Measurements from ENCODE around the gene U2AF2.
A peak's percentile ranks its signal among the peaks of the same experiment; 100 is the strongest.

Gene U2AF2

DNA sequence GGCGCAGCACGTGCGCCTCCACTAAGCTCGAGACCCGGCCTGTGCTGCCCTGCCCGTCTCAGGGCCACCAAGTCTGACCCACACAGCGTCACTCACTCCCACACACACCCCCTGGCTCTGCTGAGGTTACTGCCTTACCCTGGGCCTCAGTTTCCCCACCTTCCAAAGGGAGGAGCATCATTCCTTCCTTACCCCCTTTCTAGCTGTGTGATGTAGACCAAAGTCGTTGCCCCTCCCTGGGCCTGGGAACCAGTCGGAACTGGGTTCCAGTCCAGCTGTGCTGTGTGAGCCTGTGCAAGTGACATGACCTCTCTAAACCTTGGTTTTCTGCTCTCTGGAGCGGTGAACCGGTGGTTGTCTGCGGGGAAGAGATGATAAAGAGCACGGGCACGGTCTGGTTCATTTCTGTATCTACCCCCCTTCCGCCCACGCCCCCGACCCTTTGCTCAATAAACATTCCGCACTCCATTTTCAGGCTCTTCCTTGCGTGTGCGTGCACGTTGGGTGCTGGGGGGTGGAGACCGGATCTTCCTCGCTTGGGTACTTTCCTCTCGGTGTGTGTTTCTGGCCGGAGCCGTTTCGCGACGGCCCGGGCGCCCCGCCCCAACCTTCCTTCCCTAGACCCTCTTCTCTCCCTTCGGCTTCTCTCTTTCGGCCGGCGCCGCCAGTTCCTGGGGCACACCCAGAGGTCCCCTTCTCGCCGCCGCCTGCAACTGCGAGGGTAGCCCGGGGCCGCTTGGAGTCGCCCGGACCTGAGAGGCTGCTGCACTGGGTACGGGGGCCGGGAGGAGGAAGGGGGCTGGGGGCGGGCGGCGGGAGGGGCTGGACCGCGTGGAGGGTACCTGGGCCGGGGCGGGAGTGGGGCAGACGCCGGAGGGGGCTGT, 11.6 kb upstream of the U2AF2 start, which contains the start of gene ZNF581:
Gene ZNF581, plus strand, starts transcription at position 647 of the 884 bp plus-strand sequence. CDS start 923 bp downstream, outside the sequence.
- H3K36me3 ChIP-seq (ENCODE audit: insufficient read depth, low read length): peaks cover 26% of the 10 kb centered on the region
- no peak within 1 kb of the TSS for H2AFZ ChIP-seq (ENCODE audit: low read length)
- TF ChIP-seq EZH2 (IDR thresholded peaks at IDR 0.05; ENCODE audit: borderline replicate concordance, low read length) (no peak), CTCF (IDR thresholded peaks at IDR 0.05; ENCODE audit: low read length) (no peak)
- H3K4me1 ChIP-seq (ENCODE audit: insufficient read depth, low read length, severe bottlenecking): peaks cover 60% of the 10 kb centered on the region
- peak within 1 kb of the TSS; percentile 94 for H3K27ac ChIP-seq (ENCODE audit: low read depth, low read length, poor library complexity, severe bottlenecking)
- H3K9ac ChIP-seq (ENCODE audit: low read length): peak within 1 kb of the TSS; percentile 96
- peak within 1 kb of the TSS; percentile 87 for H3K4me2 ChIP-seq (ENCODE audit: low read length)
- peaks cover 10% of the 10 kb centered on the region for H3K79me2 ChIP-seq (ENCODE audit: insufficient read depth, low read length)
- no peaks in the 10 kb centered on the region for H3K9me3 ChIP-seq (ENCODE audit: low read length)
- peak within 1 kb of the TSS; percentile 89 for H3K4me3 ChIP-seq (ENCODE audit: low read depth, low read length, poor library complexity, severe bottlenecking)
- peaks cover 9% of the 10 kb centered on the region; the same call in 1 of the 2 replicates for H3F3A ChIP-seq (ENCODE audit: insufficient read depth, low read length)
- no peaks in the 10 kb centered on the region for H3K27me3 ChIP-seq (ENCODE audit: insufficient read depth, low read length)
- no peaks in the 10 kb centered on the region for H4K20me1 ChIP-seq (ENCODE audit: insufficient read depth, low read length)
- H3K9me2 ChIP-seq (ENCODE audit: low read depth, low read length): no peaks in the 10 kb centered on the region

- peaks cover 9% of the 10 kb centered on the region; the same call in 1 of the 2 replicates for H3F3A ChIP-seq (ENCODE audit: insufficient read depth, low read length)
- peaks cover 10% of the 10 kb centered on the region for H3K79me2 ChIP-seq (ENCODE audit: insufficient read depth, low read length)
- no peak overlapping the region for H2AFZ ChIP-seq (ENCODE audit: low read length)
- H3K27me3 ChIP-seq (ENCODE audit: insufficient read depth, low read length): no peaks in the 10 kb centered on the region
- no peaks in the 10 kb centered on the region for H3K9me3 ChIP-seq (ENCODE audit: low read length)
- peak overlapping the region; percentile 96 for H3K9ac ChIP-seq (ENCODE audit: low read length)
- H4K20me1 ChIP-seq (ENCODE audit: insufficient read depth, low read length): no peaks in the 10 kb centered on the region
- H3K27ac ChIP-seq (ENCODE audit: low read depth, low read length, poor library complexity, severe bottlenecking): peak overlapping the region; percentile 94
- peak overlapping the region; percentile 89 for H3K4me3 ChIP-seq (ENCODE audit: low read depth, low read length, poor library complexity, severe bottlenecking)
- peaks cover 26% of the 10 kb centered on the region for H3K36me3 ChIP-seq (ENCODE audit: insufficient read depth, low read length)
- TF ChIP-seq EZH2 (IDR thresholded peaks at IDR 0.05; ENCODE audit: borderline replicate concordance, low read length): no peak
- H3K4me2 ChIP-seq (ENCODE audit: low read length): peak overlapping the region; percentile 87
- H3K4me1 ChIP-seq (ENCODE audit: insufficient read depth, low read length, severe bottlenecking): peaks cover 65% of the 10 kb centered on the region
- H3K9me2 ChIP-seq (ENCODE audit: low read depth, low read length): no peaks in the 10 kb centered on the region
Observed at GRCh38 chr19:55643887-55644176, 11.0 kb upstream of the U2AF2 start.

DNA sequence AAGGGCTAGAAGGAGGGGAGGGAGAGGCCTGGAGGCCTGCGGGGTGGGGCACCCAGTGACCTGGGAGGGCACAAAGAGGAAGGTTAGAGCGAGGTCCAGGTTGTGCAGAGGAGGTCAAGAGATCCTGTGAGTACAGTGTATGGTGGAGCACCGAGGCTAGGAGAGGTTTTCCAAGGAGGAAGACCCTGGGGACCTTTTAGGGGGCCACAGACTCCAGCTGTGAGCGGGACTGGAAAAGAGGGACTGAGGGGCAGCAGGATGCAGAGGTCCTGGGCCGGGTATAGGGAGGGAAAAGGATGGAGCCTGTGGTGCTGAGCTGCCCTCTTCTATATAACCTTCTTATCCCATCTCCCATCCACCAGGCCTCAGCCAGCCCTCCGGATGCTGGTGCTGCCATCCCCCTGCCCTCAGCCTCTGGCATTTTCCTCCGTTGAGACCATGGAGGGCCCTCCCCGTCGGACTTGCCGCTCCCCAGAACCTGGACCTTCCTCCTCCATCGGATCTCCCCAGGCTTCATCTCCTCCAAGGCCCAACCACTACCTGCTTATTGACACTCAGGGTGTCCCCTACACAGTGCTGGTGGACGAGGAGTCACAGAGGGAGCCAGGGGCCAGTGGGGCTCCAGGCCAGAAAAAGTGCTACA, 10.5 kb upstream of the U2AF2 start:
- H4K20me1 ChIP-seq (ENCODE audit: insufficient read depth, low read length): no peaks in the 10 kb centered on the region
- no peak overlapping the region for H2AFZ ChIP-seq (ENCODE audit: low read length)
- no peaks in the 10 kb centered on the region for H3K9me2 ChIP-seq (ENCODE audit: low read depth, low read length)
- H3K9ac ChIP-seq (ENCODE audit: low read length): peak overlapping the region; percentile 96
- H3K4me2 ChIP-seq (ENCODE audit: low read length): peak overlapping the region; percentile 87
- peaks cover 10% of the 10 kb centered on the region for H3K79me2 ChIP-seq (ENCODE audit: insufficient read depth, low read length)
- no peak for TF ChIP-seq EZH2 (IDR thresholded peaks at IDR 0.05; ENCODE audit: borderline replicate concordance, low read length)
- TF ChIP-seq CTCF (IDR thresholded peaks at IDR 0.05; ENCODE audit: low read length): no peak
- peak overlapping the region; percentile 89 for H3K4me3 ChIP-seq (ENCODE audit: low read depth, low read length, poor library complexity, severe bottlenecking)
- no peaks in the 10 kb centered on the region for H3K27me3 ChIP-seq (ENCODE audit: insufficient read depth, low read length)
- H3K36me3 ChIP-seq (ENCODE audit: insufficient read depth, low read length): peaks cover 26% of the 10 kb centered on the region
- peak overlapping the region; percentile 94 for H3K27ac ChIP-seq (ENCODE audit: low read depth, low read length, poor library complexity, severe bottlenecking)
- no peaks in the 10 kb centered on the region for H3K9me3 ChIP-seq (ENCODE audit: low read length)
- peaks cover 9% of the 10 kb centered on the region; the same call in 1 of the 2 replicates for H3F3A ChIP-seq (ENCODE audit: insufficient read depth, low read length)
- peaks cover 67% of the 10 kb centered on the region for H3K4me1 ChIP-seq (ENCODE audit: insufficient read depth, low read length, severe bottlenecking)
